Measurements from ENCODE around the gene KCTD20. TPM values are rescaled to one million over a fixed set of nuclear protein-coding genes. Genes with fewer than 3 reads are reported as not detected.

The KCTD20 gene
- total and polyA plus RNA-seq, 2 donors from 2014 or later = 11.5 to 35.6 TPM

DNA sequence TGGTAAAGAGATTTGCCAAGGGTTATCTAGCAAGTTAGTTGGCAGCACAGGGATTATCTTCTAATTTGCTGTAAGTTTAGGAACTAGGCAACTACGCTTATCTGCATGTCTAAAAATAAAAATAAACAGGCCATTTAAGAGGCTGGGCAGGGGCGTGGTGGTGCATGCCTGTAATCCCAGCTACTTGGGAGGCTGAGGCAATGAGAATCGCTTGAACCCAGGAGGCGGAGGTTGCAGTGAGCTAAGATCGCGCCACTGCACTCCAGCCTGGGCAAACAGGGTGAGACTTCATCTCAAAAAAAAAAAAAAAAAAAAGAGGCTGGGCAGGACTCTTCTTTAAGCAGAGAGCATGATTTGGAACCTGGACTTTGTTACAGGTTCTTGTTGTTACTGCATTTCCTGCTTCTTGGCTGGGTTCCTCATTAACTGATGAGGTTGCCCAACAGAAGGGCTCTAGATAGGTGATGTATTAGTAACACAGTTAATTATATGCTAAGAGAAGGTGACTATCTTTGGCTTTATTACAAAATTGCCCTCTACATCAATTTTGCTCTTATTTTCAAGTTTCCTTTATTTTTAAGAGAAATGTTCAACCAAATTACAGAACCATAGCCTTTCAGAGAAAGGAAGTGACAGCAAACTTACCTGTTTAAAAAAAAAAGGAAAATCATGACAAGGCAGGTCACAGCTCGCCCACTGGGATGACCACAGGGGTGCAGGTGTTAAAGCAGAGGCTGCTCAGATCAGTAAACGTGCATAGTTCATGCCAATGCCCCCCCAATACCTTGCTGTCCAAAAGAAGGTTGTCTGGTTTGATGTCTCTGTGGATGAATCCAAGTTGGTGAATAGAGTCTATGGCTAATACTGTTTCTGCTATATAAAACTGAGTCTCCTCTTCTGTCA, 72.0 kb downstream of the KCTD20 start:
- Histone ChIP-seq H3K9me3 (ENCODE audit: control insufficient read depth in 2 of 3, insufficient read depth in 1 of 3, low read length in 3 of 3) (no peaks in the 10 kb centered on the region), H3K4me3 (ENCODE audit: low read length in 3 of 3) (no peak overlapping the region), H3K9ac (ENCODE audit: low read length in 3 of 3) (no peak overlapping the region), H3K27me3 (ENCODE audit: control insufficient read depth, insufficient read depth, low read length) (no peaks in the 10 kb centered on the region), H3K36me3 (ENCODE audit: control insufficient read depth in 2 of 3, insufficient read depth in 3 of 3, low read length in 3 of 3) (peaks cover 2 to 4% (median 3%) of the 10 kb centered on the region in 3 donors), H3K27ac (ENCODE audit: low read depth in 2 of 2, low read length in 2 of 2) (peak overlapping the region; percentile 51 to 52), H3K4me1 (ENCODE audit: control insufficient read depth in 2 of 3, insufficient read depth in 2 of 3, low read depth in 1 of 3, low read length in 3 of 3) (peaks cover 0 to 23% (median 0%) of the 10 kb centered on the region in 3 donors)
- DNase-seq = peak in 2 of 5 donors; percentile 26 to 51
- FAIRE-seq = no peak
- TF ChIP-seq, protein P1, sequence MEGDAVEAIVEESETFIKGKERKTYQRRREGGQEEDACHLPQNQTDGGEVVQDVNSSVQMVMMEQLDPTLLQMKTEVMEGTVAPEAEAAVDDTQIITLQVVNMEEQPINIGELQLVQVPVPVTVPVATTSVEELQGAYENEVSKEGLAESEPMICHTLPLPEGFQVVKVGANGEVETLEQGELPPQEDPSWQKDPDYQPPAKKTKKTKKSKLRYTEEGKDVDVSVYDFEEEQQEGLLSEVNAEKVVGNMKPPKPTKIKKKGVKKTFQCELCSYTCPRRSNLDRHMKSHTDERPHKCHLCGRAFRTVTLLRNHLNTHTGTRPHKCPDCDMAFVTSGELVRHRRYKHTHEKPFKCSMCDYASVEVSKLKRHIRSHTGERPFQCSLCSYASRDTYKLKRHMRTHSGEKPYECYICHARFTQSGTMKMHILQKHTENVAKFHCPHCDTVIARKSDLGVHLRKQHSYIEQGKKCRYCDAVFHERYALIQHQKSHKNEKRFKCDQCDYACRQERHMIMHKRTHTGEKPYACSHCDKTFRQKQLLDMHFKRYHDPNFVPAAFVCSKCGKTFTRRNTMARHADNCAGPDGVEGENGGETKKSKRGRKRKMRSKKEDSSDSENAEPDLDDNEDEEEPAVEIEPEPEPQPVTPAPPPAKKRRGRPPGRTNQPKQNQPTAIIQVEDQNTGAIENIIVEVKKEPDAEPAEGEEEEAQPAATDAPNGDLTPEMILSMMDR (IDR thresholded peaks at IDR 0.05; ENCODE audit: borderline replicate concordance, extremely low read depth, insufficient read depth) = no peak
- intact Hi-C loops (cut with DNase I) = no loop called here

DNA sequence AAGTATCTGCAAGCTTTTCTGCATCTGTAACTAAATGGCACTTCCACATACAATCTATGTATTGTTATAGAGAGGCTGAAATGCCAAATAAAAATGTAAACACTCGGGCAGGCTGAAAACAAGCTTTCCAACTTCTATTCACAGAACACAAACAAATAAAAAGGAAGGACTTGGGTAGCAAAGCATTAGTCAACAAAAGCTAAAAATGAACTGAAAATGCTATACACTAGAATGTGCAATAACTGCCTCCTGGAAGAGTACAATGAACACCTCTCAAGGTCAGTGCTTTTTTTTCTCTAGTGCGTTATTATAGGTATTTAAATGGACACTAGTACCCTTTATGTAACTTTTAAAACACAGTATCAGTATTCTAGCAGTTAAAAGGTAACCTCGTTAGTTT, 73.0 kb downstream of the KCTD20 start:
- Histone ChIP-seq H3K36me3 (ENCODE audit: control insufficient read depth in 2 of 3, insufficient read depth in 3 of 3, low read length in 3 of 3) (peaks cover under 1 to 9% (median 4%) of the 10 kb centered on the region in 3 donors), H3K27me3 (ENCODE audit: control insufficient read depth, insufficient read depth, low read length) (no peaks in the 10 kb centered on the region), H3K4me1 (ENCODE audit: control insufficient read depth in 2 of 3, insufficient read depth in 2 of 3, low read depth in 1 of 3, low read length in 3 of 3) (peaks cover 0 to 23% (median 0%) of the 10 kb centered on the region in 3 donors), H3K27ac (ENCODE audit: low read depth in 2 of 2, low read length in 2 of 2) (peak overlapping the region in 1 of 2 donors; percentile 51), H3K4me3 (ENCODE audit: low read length in 3 of 3) (no peak overlapping the region), H3K9ac (ENCODE audit: low read length in 3 of 3) (no peak overlapping the region), H3K9me3 (ENCODE audit: control insufficient read depth in 2 of 3, insufficient read depth in 1 of 3, low read length in 3 of 3) (no peaks in the 10 kb centered on the region)
- FAIRE-seq (no peak), DNase-seq (no peak)
- intact Hi-C loops (cut with DNase I) = no loop called here
- TF ChIP-seq, protein P1 (IDR thresholded peaks at IDR 0.05; ENCODE audit: borderline replicate concordance, extremely low read depth, insufficient read depth) = no peak

DNA sequence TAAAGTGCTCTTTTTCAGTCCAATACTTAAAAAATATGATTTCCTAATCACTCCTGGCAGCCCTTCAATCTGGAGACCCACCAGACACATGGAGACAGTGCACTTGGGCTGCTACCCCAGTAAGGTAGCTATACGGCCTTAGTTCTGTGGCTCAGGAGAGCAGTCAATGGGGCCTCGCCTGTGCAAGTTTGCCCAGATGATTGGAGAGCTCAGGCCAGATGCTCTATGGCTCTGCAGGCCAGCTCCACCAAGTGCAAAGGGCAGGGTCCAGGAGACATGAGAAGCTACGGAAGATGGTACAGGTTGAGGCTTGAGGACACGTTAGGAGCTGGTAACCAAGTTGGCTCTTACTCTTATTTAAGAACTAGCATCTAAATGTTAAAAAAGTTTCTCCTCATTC, 73.8 kb downstream of the KCTD20 start:
- no peak overlapping the region for H3K9ac ChIP-seq (ENCODE audit: low read length in 3 of 3)
- intact Hi-C loops (cut with DNase I) = no loop called here
- no peak for DNase-seq
- FAIRE-seq = no peak
- TF ChIP-seq, protein P1 (IDR thresholded peaks at IDR 0.05; ENCODE audit: borderline replicate concordance, extremely low read depth, insufficient read depth) = no peak
- no peak overlapping the region for H3K4me3 ChIP-seq (ENCODE audit: low read length in 3 of 3)
- peaks cover 0 to 23% (median 0%) of the 10 kb centered on the region in 3 donors for H3K4me1 ChIP-seq (ENCODE audit: control insufficient read depth in 2 of 3, insufficient read depth in 2 of 3, low read depth in 1 of 3, low read length in 3 of 3)
- H3K27me3 ChIP-seq (ENCODE audit: control insufficient read depth, insufficient read depth, low read length) = no peaks in the 10 kb centered on the region
- H3K9me3 ChIP-seq (ENCODE audit: control insufficient read depth in 2 of 3, insufficient read depth in 1 of 3, low read length in 3 of 3) = no peaks in the 10 kb centered on the region
- peaks cover 0 to 9% (median 4%) of the 10 kb centered on the region in 3 donors for H3K36me3 ChIP-seq (ENCODE audit: control insufficient read depth in 2 of 3, insufficient read depth in 3 of 3, low read length in 3 of 3)
- H3K27ac ChIP-seq (ENCODE audit: low read depth in 2 of 2, low read length in 2 of 2) = no peak overlapping the region

All from kidney (tissue), 14 donors.